ENCODE data around the gene SEMA4B.

DNA sequence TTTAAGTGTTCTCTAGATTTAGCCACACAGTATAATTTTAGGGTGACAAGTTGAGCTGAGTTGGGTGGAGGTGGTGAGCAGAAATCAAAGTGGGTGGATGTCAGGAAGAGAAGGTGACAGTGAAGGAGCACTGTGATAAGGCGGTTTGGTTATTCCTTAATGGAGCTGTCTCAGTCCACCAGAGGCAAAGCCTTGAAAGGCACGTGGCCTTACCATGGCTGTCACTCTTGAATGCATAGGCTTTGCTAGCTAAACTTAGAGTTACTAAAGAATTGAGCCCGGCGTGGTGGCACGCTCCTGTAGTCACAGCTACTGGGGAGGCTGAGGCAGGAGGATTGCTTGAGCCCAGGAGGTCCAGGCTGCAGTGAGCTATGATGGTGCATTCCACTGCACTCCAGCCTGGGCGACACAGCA is 47.7 kb downstream of the SEMA4B start:
- TF ChIP-seq CTCF (IDR thresholded peaks at IDR 0.05) (no peak), POLR2A (IDR thresholded peaks at IDR 0.05) (no peak)

Data from Peyer's patch (tissue), 4 donors.